NK-92 treated with Interleukin-12 subunit alpha and Interleukin-12 subunit beta, amount 100 ng/mL, for 24 hours (cell line): Measurements from ENCODE around the gene KIRREL1.

Experiments used
- DNase-seq: peaks from one replicate; lab custom pipeline; 2025; lab: John Stamatoyannopoulos, UW

Gene KIRREL1

GRCh38 chr1:158007667-158008386 is 14.4 kb downstream of the KIRREL1 start:
- DNase-seq = no peak

GRCh38 chr1:158008630-158009029 is 15.2 kb downstream of the KIRREL1 start:
- DNase-seq = no peak

GRCh38 chr1:158011714-158012113 is 18.3 kb downstream of the KIRREL1 start:
- no peak for DNase-seq

- no peak for DNase-seq
These were observed 20.6 kb downstream of the KIRREL1 start for GRCh38 chr1:158013840-158014730.

GRCh38 chr1:158014731-158015320 is 21.4 kb downstream of the KIRREL1 start:
- DNase-seq = no peak

- no peak for DNase-seq
These were observed 23.3 kb downstream of the KIRREL1 start for GRCh38 chr1:158016651-158017335.

GRCh38 chr1:158017800-158018595 is 24.6 kb downstream of the KIRREL1 start:
- DNase-seq = no peak

- no peak for DNase-seq
These were observed 25.9 kb downstream of the KIRREL1 start for GRCh38 chr1:158019171-158019868.

- DNase-seq = no peak
These were observed 26.9 kb downstream of the KIRREL1 start for GRCh38 chr1:158020259-158020885.

GRCh38 chr1:158020886-158021620 is 27.6 kb downstream of the KIRREL1 start:
- DNase-seq = no peak

GRCh38 chr1:158021721-158022120 is 28.3 kb downstream of the KIRREL1 start:
- no peak for DNase-seq

GRCh38 chr1:158022554-158023312 is 29.3 kb downstream of the KIRREL1 start:
- no peak for DNase-seq

GRCh38 chr1:158024737-158025136 is 31.3 kb downstream of the KIRREL1 start:
- no peak for DNase-seq

- DNase-seq = no peak
These were observed 32.3 kb downstream of the KIRREL1 start for GRCh38 chr1:158025576-158026230.

- DNase-seq = no peak
These were observed 33.2 kb downstream of the KIRREL1 start for GRCh38 chr1:158026651-158027050.

GRCh38 chr1:158027508-158027907 is 34.1 kb downstream of the KIRREL1 start:
- no peak for DNase-seq

GRCh38 chr1:158028969-158029368 is 35.5 kb downstream of the KIRREL1 start:
- no peak for DNase-seq

- DNase-seq = no peak
These were observed 41.6 kb downstream of the KIRREL1 start for GRCh38 chr1:158035014-158035413.
